GM18502 (cell line): ENCODE measurements around the gene SVEP1.
"Not testable (repeated sequence)": the region's sequence is repeated elsewhere in the genome, so short reads cannot be mapped to it uniquely, and the experiment has no call there.

Experiments used
- ATAC-seq: cut with Tn5 transposase; IDR thresholded peaks from one replicate; pipeline ENCODE4 v1.9.1; 2021; ENCODE audit warnings: mild to moderate bottlenecking; ENCODE audit not compliant: unreplicated experiment, poor library complexity

SVEP1 gene

DNA sequence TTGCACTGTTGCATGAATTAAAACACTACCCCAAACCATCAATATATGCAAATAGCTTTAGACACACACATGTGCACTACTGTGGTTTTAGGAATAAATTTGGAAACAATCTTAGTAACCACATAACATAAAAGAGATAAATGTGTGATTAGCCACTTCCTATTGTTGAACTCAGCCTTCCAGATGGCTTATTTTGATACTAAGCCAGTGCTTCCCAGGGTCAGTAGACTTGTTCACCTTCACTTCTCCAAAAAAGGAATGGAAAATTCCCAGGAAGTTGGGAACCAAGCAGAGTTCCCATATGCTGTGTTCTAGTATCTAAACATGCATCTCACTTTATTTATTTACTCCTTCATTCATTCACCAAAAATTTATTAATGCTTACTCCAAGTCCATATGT lies 47.8 kb downstream of the SVEP1 start:
- ATAC-seq = no peak

GRCh38 chr9:110531241-110531640 lies 48.3 kb downstream of the SVEP1 start:
- not testable (repeated sequence) for ATAC-seq

- no peak for ATAC-seq
Observed at GRCh38 chr9:110528645-110529044, 50.9 kb downstream of the SVEP1 start.

DNA sequence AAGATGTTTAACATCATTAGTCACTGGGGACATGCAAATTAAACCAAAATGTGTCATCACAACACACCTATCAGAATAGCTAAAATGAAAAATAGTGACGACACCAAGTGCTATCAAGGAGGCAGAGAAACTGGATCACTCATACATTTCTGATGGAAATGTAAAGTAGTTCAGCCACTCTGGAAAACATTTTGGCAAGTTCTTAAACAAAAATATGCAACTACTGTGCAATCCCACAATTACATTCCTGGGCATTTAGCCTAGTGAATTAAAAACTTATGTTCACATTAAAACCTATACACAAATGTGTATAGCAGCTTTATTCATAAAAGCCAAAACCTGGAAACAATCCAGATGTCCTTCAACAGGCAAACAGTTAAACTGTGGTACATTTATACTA lies 53.1 kb downstream of the SVEP1 start:
- no peak for ATAC-seq

DNA sequence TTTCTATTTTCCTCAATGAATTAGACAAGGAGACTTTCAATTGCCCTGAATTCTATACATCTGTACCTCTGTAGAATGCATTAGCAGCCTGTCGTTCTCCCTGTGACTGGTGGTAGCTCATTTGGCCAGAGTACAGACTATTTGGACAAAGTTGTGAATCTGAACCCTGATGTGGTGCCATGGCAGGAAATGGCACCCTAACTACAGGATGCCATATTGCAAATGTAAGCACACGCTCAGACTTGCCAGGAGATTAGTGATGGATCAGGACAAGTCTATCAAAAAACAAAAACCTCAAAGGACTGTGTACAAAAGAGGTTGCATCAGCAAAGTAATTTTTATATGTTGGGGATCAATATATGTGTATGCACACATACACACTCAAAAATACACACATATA lies 58.3 kb downstream of the SVEP1 start:
- ATAC-seq = no peak

DNA sequence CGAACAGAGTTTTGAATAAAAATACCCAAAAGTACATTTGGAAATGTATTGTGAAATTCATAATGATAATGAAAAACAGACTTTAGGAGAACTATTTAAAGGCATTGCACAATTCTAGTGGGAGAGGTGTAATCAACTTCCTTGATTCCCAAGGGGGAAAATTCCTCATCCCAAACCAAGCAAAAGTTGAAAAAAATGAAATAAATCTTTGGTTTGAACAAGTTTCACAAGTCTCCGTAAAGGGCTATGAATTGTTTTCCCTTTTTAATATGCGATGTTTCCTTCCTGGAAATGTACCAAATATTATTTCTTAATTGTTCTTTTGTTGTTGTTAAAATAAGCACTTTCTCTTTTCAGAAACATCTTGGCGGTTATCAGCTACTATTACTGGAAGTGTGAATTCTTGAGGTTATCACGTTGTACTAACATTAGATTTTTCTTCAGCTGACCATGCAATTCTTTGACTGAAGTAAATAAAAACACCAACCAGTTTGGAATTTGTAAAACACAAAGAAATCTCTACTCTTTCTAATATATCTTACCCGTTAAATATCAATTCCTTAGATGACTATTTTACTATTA lies 59.3 kb downstream of the SVEP1 start:
- ATAC-seq = no peak

- ATAC-seq = no peak
Observed at GRCh38 chr9:110517483-110517882, 62.1 kb downstream of the SVEP1 start.

GRCh38 chr9:110514897-110515296 lies 64.6 kb downstream of the SVEP1 start:
- ATAC-seq = no peak

DNA sequence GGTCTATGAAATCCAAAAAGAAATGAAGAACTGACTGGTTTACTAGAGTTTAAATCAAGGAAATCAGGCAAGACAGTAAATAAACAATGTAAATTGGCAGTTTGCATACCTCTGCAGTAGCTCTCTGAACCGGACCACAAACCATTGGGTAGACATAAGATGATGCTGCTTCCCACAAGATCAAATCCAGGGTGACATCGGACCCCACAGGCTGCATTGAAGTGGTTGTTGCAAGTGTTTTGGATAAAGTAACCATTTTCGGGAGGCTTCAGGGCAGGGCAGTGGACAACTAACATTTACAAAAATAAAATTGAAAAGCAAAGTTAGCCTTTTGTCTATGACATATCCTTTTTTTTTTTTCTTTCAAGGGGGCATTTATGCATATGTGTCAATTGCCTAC lies 66.7 kb downstream of the SVEP1 start:
- ATAC-seq = no peak

DNA sequence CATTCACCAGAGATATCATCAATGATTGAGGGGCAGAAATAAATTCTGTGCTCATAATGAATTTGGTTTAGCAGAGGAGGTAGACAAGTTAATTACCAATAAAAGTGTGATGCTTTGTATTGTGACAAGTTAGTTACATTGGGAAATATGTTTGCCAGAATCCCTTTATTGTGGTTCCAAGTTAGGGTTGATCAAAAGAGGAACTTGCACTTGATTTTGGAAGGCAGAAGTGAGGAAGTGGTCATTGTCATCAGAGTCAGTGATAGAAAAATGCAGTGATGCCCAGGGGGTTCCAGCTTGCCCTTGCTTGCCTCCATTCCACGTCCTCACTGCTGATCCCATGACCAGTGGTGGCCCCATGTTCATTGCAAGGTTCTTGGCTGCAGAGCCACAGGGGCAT lies 69.7 kb downstream of the SVEP1 start:
- no peak for ATAC-seq

DNA sequence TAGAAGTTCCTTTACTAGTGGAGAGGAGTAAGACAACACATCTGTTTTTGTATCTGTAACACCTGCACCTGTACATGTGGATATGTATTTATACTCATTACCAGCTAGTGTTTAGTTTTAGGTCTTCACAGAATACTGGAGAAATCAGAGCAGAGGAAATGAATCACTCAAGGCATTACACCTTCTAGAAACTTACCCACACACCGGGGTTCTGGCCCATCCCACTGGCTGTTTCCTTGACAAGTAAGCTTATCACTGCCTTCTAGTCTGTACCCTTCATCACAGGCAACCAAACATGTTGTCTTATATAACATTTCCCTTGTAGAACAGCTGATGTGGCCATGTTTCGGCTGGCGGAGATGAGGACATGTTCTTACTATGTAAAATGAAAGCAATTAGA lies 76.7 kb downstream of the SVEP1 start:
- no peak for ATAC-seq

- ATAC-seq = no peak
Observed at GRCh38 chr9:110499608-110500007, 79.9 kb downstream of the SVEP1 start.

- no peak for ATAC-seq
Observed at GRCh38 chr9:110487196-110487595, 92.3 kb downstream of the SVEP1 start.

DNA sequence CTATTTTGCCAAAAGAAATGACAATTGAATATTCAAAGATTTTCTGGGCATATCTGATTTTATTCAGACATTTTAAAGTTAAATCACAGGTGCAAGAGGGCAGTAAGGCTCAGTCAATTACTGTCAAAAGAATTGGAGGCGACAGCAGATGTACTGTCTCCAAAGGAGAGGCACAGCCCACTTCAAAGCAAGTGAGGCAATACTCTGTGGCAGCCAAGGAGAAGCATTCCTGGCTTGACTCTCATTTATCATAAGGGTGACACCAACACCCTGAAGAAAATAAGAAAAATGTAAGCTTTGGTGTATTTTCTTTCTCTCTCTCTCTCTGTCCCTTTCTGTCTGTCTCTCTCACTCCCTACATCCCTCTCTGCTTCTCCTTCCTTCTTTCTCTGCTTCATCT lies 93.3 kb downstream of the SVEP1 start:
- no peak for ATAC-seq

- no peak for ATAC-seq
Observed at GRCh38 chr9:110479481-110479880, 100.1 kb downstream of the SVEP1 start.

- ATAC-seq = no peak
Observed at GRCh38 chr9:110476251-110476650, 103.3 kb downstream of the SVEP1 start.

DNA sequence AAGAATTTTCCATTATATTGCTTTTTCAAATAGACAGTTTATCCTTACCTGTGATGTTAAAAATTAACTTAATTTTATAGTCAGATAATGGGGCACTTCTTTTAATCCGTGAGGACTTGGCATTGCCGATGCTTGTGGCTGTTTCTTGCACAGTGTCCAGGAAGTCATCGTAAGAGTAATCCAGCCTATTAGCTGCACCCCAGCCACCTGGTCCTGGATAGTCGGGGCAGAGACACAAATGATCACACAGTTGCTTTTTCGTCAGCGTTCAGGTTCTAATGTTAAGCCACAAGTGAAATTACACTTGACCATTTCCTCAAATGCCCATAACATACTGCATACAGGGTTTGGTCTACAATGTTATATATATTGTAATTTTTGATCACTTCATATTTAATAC lies 107.4 kb downstream of the SVEP1 start:
- ATAC-seq = no peak

- ATAC-seq = no peak
Observed at GRCh38 chr9:110468950-110469349, 110.6 kb downstream of the SVEP1 start.

DNA sequence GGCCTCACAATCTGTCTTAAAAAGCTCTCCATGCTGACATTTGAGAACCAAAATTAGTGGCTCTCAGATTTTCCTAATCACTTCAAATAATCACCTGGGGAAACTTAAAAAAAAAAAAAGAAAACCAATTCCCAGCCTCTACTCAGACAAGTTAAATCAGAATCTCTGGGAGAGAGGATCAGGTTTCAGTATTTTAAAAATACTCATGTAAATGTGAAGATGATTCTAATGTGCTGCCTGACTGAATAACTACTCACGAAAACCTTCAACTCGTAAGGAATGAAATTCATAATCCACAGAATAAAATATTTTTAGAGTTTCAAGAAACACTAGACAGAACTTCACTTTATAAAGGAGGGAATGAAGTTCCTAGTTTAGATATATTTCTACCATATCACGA lies 114.4 kb downstream of the SVEP1 start:
- ATAC-seq = no peak

- no peak for ATAC-seq
Observed at GRCh38 chr9:110464321-110464720, 115.2 kb downstream of the SVEP1 start.

DNA sequence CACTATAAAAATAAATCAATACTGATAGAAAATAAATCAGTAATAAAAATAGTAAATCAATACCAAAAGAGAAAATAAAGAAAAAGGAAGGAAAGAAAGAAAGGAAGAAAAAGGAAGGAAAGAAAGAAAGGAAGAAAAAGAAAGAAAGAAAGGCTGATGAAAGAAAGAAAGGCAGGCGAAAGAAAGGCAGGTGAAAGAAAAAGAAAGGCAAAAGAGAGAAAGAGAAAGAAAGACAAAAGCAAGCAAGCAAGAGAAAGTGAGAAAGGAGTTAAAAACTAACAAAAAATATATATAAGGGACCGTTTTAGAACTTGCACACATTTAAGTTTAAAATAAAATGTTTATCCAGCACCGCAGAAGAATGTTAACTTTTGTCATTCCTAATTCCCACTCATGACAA lies 116.0 kb downstream of the SVEP1 start:
- ATAC-seq = no peak

DNA sequence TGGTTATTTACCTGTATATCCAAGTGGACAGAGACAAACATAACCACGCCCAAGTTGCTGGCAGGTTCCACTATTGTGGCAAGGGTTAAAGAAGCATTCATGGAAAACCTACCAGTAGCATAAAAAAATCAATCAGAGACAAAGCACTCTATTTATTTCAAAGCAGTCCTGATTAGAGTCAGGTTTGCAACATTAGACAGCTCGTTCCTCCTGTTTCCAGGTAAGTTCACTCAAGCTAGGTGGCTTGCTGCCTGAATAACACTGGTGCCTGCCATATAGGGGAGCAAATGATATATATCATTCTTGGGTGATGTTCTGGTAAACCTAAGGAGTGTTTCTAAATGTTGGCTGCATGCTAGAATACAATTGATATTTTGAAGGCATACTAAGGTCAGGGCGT lies 122.3 kb downstream of the SVEP1 start:
- ATAC-seq = no peak

DNA sequence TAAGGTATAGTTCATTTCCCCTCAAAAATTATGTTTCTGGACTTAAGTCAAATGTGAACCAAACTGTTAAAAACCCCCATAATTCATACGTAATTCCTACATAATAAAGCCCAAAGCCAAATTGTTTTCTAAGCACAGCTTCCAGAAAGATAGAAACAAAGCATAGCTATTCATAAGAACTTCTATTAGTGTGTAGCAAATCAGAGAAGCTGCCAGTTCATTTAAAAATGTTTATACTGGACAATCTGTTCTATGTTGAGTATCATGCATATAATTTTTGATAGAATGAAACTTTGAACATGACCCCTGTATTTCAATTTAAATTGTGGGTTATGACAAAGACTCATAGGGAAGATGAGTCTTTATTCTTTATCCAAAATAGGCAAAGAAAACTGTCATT lies 122.9 kb downstream of the SVEP1 start:
- no peak for ATAC-seq
